Activated CD8-positive, alpha-beta memory T cell treated with anti-CD3 and anti-CD28 coated beads, Interleukin-2, amount 10 ng/mL, durations not matched to agents 7 days and 5 days (primary cell): Measurements from ENCODE around the gene DMXL2. TPM values are rescaled to one million over a fixed set of nuclear protein-coding genes. Genes with fewer than 3 reads are reported as not detected.

ENCODE experiments used
- ATAC-seq: fragments of 150-1000 bp; cut with Tn5 transposase; one replicate; pipeline ENCODE4 v1.10.0; 2021; ENCODE audit warnings: moderate library complexity
- CTCF ChIA-PET: fragments of 350-600 bp; sonication (Branson Sonifier 250); formaldehyde crosslinking; loops from one replicate; lab custom pipeline; 2021; ENCODE audit warnings: antibody characterized with exemption; lab: Charles Lee
- DNase-seq: peaks from one replicate; pipeline ENCODE4 v3.0.0-alpha.2; 2020
- H3K27ac Mint-ChIP-seq: one replicate; pipeline ENCODE4 v1.8.0; 2021; ENCODE audit warnings: mild to moderate bottlenecking, mixed read lengths
- H3K27me3 Mint-ChIP-seq: one replicate; pipeline ENCODE4 v1.8.0; 2021; ENCODE audit warnings: mixed read lengths
- H3K36me3 Mint-ChIP-seq: one replicate; pipeline ENCODE4 v1.8.0; 2021; ENCODE audit warnings: mild to moderate bottlenecking, mixed read lengths
- H3K4me1 Mint-ChIP-seq: one replicate; pipeline ENCODE4 v1.8.0; 2021; ENCODE audit warnings: mixed read lengths
- H3K4me3 Mint-ChIP-seq: one replicate; pipeline ENCODE4 v1.8.0; 2021; ENCODE audit warnings: mild to moderate bottlenecking, moderate library complexity, mixed read lengths
- H3K9me3 Mint-ChIP-seq: one replicate; pipeline ENCODE4 v1.8.0; 2022; ENCODE audit warnings: low read depth, mixed read lengths
- total RNA-seq, 2 experiments: library from RNA; stranded (reverse); gene quantifications; one replicate each; pipeline ENCODE4 v1.2.3, GENCODE V29; 2021

The DMXL2 gene
- total RNA-seq, 2 experiments from 2014 or later: 7.3 to 10.4 TPM

DNA sequence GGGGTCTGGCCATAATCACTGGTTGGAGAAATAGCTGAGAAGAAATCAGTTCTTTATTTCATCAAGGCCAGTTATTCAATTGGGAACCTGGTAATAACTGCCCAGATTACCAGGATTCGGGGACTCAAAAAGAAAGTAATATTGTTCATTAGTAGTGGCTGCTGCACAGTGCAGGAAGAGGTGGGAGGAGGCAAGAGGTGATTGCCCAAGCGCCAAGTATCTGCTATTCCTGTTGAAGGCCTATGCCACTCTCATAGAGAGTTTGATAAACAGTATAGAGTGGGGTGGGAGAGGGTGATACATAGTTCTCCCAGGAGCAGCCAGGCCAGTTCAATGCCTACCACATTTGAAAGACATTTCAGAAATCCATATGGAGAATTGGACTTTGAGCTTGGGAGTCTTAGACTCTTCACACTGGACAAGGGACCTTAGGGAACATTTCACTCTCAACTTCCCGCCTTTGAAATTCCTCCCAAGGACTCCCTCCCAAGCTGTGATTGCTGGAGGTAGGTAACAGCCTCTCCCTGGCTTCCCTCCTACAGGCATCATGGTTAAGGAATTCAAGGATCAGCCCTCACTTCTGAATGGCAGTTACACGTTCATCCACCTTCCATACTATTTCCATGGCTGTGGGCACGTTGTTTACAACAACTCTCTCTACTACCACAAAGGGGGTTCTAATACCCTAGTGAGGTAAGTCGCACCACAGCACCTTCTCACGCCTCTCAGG, 221.4 kb downstream of the DMXL2 start:
- peak; percentile 29 for DNase-seq
- H3K4me3 Mint-ChIP-seq: no peak overlapping the region

DNA sequence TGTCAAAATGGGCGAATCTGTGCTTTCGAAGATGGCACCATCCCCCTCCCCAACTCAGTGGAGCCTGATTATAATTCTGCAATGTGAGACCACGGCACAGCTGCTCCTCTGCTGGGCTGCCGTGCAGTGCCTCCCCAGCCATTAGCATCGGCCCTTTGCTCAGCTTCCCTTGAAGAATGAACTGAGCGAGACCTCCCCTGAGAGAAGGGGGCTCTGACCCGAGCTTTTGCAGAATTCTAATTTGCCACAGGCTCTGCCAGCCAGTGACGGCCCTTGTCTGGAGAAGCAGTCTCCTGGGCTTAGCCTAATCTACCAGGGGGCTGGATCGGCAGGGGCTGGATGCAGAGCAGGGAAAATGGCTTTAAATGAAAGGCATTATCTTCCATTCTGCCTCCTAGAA, 223.9 kb downstream of the DMXL2 start:
- no peaks in the 10 kb centered on the region for H3K4me1 Mint-ChIP-seq
- no peak overlapping the region for H3K27ac Mint-ChIP-seq
- peaks cover 31% of the 10 kb centered on the region for H3K27me3 Mint-ChIP-seq
- CTCF ChIA-PET: no interaction called here
- H3K36me3 Mint-ChIP-seq: no peaks in the 10 kb centered on the region
- H3K9me3 Mint-ChIP-seq: no peaks in the 10 kb centered on the region
- DNase-seq (no peak), ATAC-seq (no peak)
- no peak overlapping the region for H3K4me3 Mint-ChIP-seq

More for the DNA sequence above, 221.4 kb downstream of the DMXL2 start:
- Mint-ChIP-seq H3K9me3 (no peaks in the 10 kb centered on the region), H3K36me3 (no peaks in the 10 kb centered on the region), H3K4me1 (no peaks in the 10 kb centered on the region), H3K27me3 (peaks cover 47% of the 10 kb centered on the region), H3K27ac (no peak overlapping the region)
- ATAC-seq: no peak
- CTCF ChIA-PET: interaction anchor here (1.3 to 2.2 kb wide), 4 partner anchors 11 to 78 kb away, joined by 3 to 6 read pairs (median 4); no protein-coding TSS in a partner anchor

Other genes starting within 250 kb of the DMXL2 start
- gene SCG3, start 58.7 kb upstream of the DMXL2 start, total RNA-seq: not detected
- 10 to 100 TPM; 16.0 to 21.7 TPM for gene LYSMD2, start 114.9 kb upstream of the DMXL2 start, total RNA-seq
- 10 to 100 TPM in 1 of 2 experiments, 1 to 10 TPM in 1; 6.9 to 12.7 TPM for gene TMOD2, start 128.8 kb upstream of the DMXL2 start, total RNA-seq
- gene TMOD3, start 206.9 kb upstream of the DMXL2 start, total RNA-seq: 10 to 100 TPM; 59.2 to 61.3 TPM